Measurements from ENCODE around the gene MEMO1.
"Not testable (repeated sequence)": the region's sequence is repeated elsewhere in the genome, so short reads cannot be mapped to it uniquely, and the experiment has no call there.

Gene MEMO1

GRCh38 chr2:32010670-32011484 lies at the start of gene MEMO1:
MEMO1 (minus strand) TSS chr2:32011008; CDS start chr2:32010247, 761 bp downstream.
- peak; percentile 83 for FAIRE-seq

GRCh38 chr2:32060266-32060665 lies 49.5 kb upstream of the MEMO1 start:
- FAIRE-seq (no peak), DNase-seq (ENCODE audit: insufficient read length, low spot score) (no peak)

More at GRCh38 chr2:32010670-32011484, at the start of gene MEMO1:
- DNase-seq (ENCODE audit: insufficient read length, low spot score): peak; percentile 84

GRCh38 chr2:32058130-32058529 lies 47.3 kb upstream of the MEMO1 start:
- FAIRE-seq: no peak

GRCh38 chr2:32054583-32054982 lies 43.8 kb upstream of the MEMO1 start:
- not testable (repeated sequence) for FAIRE-seq; DNase-seq (ENCODE audit: insufficient read length, low spot score)

More at GRCh38 chr2:32058130-32058529, 47.3 kb upstream of the MEMO1 start:
- DNase-seq (ENCODE audit: insufficient read length, low spot score): no peak

GRCh38 chr2:32051836-32052439 lies 41.1 kb upstream of the MEMO1 start:
- DNase-seq (ENCODE audit: insufficient read length, low spot score) (no peak), FAIRE-seq (no peak)

GRCh38 chr2:32043561-32043960 lies 32.8 kb upstream of the MEMO1 start:
- DNase-seq (ENCODE audit: insufficient read length, low spot score) (no peak), FAIRE-seq (no peak)

- peak; percentile 88 for FAIRE-seq
Observed at GRCh38 chr2:32039447-32040219, 28.8 kb upstream of the MEMO1 start, which contains the start of gene DPY30. DPY30 (minus strand) TSS chr2:32039805; CDS start chr2:32039456, 349 bp downstream.

GRCh38 chr2:32034198-32034887 lies 23.5 kb upstream of the MEMO1 start:
- not testable (repeated sequence) for FAIRE-seq; DNase-seq (ENCODE audit: insufficient read length, low spot score)

More at GRCh38 chr2:32039447-32040219, 28.8 kb upstream of the MEMO1 start, which contains the start of gene DPY30:
- peak; percentile 85 for DNase-seq (ENCODE audit: insufficient read length, low spot score)

- not testable (repeated sequence) for DNase-seq (ENCODE audit: insufficient read length, low spot score); FAIRE-seq
Observed at GRCh38 chr2:32018789-32019482, 8.1 kb upstream of the MEMO1 start.

GRCh38 chr2:32012872-32013271 lies 2.1 kb upstream of the MEMO1 start:
- DNase-seq (ENCODE audit: insufficient read length, low spot score): no peak
- no peak for FAIRE-seq

GRCh38 chr2:32011485-32011960 lies 715 bp upstream of the MEMO1 start:
- no peak for DNase-seq (ENCODE audit: insufficient read length, low spot score)
- FAIRE-seq: no peak

- not testable (repeated sequence) for FAIRE-seq; DNase-seq (ENCODE audit: insufficient read length, low spot score)
Observed at GRCh38 chr2:32010280-32010669, 533 bp downstream of the MEMO1 start.

- DNase-seq (ENCODE audit: insufficient read length, low spot score) (peak; percentile 15), FAIRE-seq (peak; percentile 54)
Observed at GRCh38 chr2:32009516-32010256, 1.1 kb downstream of the MEMO1 start.

GRCh38 chr2:32008805-32009515 lies 1.8 kb downstream of the MEMO1 start:
- DNase-seq (ENCODE audit: insufficient read length, low spot score) (no peak), FAIRE-seq (peak; percentile 76)

- DNase-seq (ENCODE audit: insufficient read length, low spot score) (no peak), FAIRE-seq (no peak)
Observed at GRCh38 chr2:32007121-32007391, 3.8 kb downstream of the MEMO1 start.

- DNase-seq (ENCODE audit: insufficient read length, low spot score): no peak
- no peak for FAIRE-seq
Observed at GRCh38 chr2:32005371-32005976, 5.3 kb downstream of the MEMO1 start.

GRCh38 chr2:32003791-32004190 lies 7.0 kb downstream of the MEMO1 start:
- no peak for DNase-seq (ENCODE audit: insufficient read length, low spot score)
- FAIRE-seq: no peak

GRCh38 chr2:32002406-32002805 lies 8.4 kb downstream of the MEMO1 start:
- DNase-seq (ENCODE audit: insufficient read length, low spot score) (no peak), FAIRE-seq (no peak)

Data from GM19239 (cell line).